ENCODE measurements around the gene ALOX12B.

DNA sequence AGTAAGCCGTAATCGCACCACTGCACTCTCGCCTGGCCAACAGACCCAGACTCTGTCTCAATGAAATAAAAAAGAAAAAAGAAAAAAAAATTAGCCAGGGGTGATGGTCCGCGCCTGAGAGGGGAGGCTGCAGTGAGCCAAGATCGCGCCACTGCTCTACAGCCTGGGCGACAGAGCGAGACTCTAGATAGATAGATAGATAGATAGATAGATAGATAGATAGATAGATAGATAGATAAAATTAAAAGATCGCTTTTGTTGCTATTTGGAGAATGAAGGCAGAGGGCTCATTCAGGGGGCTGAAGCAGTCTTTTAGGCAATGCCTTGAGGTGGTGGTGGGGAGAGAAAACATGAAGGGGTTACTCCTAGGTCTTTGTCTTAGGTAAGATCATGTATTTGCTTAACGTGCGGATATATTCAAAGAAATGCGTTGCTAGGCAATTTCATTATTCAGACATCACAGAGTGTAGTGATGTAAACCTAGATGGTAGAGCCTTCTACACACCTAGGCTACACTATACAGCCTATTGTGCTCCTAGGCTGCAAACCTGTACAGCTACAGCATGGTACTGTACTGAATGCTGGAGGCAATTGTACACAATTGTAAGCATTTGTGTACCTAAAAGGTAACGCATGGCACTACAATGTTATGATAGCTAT is 40.7 kb upstream of the ALOX12B start:
- TF ChIP-seq, protein P1, sequence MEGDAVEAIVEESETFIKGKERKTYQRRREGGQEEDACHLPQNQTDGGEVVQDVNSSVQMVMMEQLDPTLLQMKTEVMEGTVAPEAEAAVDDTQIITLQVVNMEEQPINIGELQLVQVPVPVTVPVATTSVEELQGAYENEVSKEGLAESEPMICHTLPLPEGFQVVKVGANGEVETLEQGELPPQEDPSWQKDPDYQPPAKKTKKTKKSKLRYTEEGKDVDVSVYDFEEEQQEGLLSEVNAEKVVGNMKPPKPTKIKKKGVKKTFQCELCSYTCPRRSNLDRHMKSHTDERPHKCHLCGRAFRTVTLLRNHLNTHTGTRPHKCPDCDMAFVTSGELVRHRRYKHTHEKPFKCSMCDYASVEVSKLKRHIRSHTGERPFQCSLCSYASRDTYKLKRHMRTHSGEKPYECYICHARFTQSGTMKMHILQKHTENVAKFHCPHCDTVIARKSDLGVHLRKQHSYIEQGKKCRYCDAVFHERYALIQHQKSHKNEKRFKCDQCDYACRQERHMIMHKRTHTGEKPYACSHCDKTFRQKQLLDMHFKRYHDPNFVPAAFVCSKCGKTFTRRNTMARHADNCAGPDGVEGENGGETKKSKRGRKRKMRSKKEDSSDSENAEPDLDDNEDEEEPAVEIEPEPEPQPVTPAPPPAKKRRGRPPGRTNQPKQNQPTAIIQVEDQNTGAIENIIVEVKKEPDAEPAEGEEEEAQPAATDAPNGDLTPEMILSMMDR (conservative IDR thresholded peaks at IDR 0.05): no peak
- TF ChIP-seq ZFX (IDR thresholded peaks at IDR 0.05): no peak

Data from C4-2B (cell line).